Renal cortex interstitium (tissue), 11 donors: ENCODE results near the gene RAB19. TPM values are rescaled to one million over a fixed set of nuclear protein-coding genes. Genes with fewer than 3 reads are reported as not detected.
"Not testable (repeated sequence)": the region's sequence is repeated elsewhere in the genome, so short reads cannot be mapped to it uniquely, and the experiment has no call there.

ENCODE experiments used
- DNase-seq, 11 donors: peaks; one replicate each; pipeline ENCODE4 v3.0.0-alpha.2; 2013; ENCODE audit warnings: low read depth in 9 of 11, low spot score in 4 of 11; ENCODE audit errors: extremely low read depth in 1 of 11
- polyA plus RNA-seq, 3 donors: library from polyadenylated mRNA; unstranded; fragments of 120-200 nt; gene quantifications; one replicate each; pipeline ENCODE4 v1.2.1, GENCODE V29; 2013; ENCODE audit not compliant: insufficient read length in 3 of 3

RAB19 gene
- polyA plus RNA-seq, 3 donors = 2.0 to 3.3 (median 2.2) TPM

DNA sequence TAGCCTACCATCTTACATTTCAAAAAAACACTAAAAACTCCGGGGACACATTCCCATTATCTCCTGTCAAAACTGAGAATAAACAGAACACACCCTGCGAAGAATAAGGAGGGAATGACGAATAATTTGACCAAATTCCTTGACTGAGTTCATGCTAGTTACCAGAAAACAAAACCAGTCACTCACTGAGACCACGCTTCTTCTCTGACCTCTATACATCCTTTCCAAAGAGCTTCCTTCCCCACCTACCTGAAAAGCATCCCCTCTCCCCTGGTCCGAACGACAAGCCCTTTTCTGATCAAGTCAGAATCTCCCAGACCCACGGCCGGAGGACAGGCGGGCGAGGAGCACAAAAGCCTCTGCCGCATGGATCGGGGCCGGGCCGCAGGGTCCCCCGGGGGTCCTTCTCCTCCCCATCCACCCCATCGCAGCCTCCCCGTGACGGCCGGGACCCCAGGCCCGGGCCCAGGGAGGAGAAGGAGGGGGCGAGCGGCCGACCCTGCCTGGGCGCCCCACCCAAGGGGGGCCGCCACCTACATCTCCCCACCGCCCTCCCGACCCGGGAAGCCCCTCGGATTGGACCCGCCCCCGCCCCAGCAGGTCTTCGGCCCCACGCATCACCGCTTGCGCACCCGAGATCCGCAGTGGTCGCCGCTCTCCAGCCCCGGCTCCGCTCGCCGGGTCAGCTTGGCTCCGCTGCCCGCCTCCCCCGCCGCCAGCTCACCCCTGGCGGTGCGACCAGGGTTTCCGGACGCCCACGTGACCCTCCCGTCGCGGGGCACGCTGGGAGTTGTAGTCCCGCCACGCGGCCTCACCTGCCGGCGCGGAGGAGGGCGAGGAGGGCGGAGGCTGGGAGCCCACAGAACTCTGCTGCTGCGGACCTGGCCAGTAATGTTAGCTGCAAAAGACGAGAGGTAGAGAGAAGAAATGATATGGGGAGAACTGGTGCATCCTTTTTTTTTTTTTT lies 5.8 kb upstream of the RAB19 start, which contains the start of gene SLC37A3:
Gene SLC37A3 (minus strand): TSS at position 747 of the 967 bp plus-strand sequence. CDS start 16,004 bp downstream, outside the sequence.
- peak in 9 of 11 donors; percentile 54 to 83 (median 80) for DNase-seq

DNA sequence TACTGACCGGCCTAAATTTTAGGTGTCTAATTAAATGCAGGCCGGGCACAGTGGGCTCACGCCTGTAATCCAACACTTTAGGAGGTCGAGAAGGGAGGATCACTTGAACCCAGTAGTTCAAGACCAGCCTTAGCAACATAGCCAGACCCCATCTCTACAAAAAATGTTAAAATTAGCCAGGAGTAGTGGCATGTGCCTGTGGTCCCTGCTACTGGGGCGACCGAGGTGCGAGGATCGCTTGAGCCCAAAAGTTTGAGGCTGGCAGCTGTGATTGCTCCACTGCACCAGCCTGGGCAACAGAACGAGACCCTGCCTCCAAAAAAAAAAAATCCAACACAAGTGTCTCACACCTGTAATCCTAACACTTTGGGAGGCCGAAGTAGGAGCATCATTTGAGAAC lies 5.0 kb upstream of the RAB19 start:
- DNase-seq = no peak

DNA sequence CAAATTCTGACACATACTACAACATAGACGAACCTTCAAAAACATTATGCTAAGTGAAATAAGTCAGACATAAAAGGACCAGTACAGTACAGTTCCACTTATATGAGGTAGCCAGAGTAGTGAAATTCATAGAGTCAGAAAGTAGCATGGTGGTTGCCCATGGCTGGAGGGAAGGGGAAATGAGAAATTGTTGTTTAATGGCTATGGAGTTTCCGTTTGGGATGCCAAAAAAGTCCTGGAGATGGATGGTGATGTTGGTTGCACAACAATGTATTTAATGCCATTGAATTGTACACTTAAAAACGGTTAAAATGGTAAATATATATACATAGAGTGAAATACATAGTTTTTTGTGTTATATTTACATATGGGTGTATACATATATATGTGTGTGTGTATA lies 3.5 kb upstream of the RAB19 start:
- no peak for DNase-seq

DNA sequence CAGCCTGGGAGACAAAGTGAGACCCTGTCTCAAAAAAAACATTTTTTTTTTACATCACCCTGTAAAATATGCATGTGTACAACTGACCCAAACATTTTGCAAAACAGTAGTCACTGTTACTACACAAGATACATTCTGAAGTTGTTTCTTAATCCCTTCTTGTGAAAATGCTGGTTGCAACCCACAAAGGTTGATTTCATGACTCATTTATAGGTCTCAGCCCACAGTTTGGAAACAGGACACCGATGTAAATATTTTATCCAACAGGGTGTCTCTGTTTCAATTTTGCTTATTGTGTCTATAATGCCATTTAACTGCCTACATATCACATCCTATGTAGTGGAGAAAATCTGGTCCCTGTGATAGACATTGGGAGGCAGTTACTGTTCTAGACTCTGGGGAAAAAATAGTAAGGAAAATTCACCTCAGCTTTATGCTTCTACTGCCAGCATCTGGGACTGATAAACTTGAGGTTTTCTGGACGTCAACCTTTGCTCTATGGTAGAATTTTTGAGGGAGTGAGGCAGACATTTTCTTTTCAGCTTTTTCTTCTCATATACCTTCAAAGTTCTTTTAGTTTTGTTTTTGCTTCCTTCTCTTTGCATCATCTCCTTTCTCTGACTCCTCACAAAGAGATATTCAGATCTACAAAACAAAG lies 1.6 kb upstream of the RAB19 start:
- DNase-seq = no peak

DNA sequence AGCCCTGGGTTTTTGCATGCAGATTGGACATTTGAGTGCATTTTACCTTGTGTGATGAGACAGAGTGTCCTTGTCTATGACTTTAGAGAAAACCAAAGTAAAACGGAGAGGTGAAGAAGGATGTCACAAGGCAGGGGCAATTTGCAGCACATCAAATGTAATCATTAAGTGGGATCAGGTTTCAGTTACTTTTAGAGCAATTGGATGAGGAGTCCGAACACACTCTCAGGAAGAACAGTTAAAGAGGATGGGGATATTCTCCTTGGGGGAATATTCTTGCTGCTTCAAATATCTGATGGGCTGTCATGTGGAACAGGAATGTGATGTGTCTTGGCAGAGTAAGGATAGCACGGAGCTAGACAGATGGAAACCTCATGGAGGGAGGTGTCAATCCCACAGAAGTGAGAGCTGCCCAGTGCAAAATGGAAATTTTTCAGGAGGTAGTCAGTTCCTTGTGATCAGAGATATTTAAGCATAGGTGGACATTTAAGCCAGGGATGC lies 757 bp downstream of the RAB19 start:
- peak in 1 of 11 donors; percentile 63 for DNase-seq

DNA sequence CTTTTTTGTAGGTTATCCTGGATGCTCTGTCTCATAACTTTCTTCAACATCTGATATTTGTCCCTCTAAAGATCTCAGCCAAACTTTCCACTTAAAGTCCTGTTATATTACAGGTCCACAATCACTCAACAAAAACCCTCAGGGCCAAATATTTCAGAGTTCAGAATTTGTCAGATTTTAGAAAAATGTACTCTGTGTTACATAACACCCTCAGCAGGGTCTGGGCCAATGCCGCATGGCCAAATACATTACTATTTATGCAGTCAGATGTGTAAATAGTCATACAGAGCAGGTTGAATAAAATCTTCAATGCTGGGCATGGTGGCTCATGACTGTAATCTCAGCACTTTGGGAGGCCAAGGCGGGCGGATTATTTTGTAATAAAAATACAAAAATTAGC lies 11.5 kb downstream of the RAB19 start:
- no peak for DNase-seq

DNA sequence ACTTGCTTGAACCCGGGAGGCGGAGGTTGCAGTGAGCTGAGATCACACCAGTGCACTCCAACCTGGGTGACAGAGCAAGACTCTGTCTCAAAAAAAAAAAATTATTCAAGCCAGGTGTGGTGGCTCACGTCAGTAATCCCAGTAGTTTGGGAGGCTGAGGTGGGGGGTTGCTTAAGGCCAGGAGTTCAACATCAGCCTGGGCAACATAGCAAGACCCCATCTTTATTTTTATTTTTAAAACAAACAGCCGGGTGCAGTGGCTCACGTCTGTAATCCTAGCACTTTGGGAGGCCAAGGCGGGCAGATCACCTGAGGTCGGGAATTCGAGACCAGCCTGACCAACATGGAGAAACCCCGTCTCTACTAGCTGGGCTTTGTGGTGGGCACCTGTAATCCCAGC lies 12.0 kb downstream of the RAB19 start:
- not testable (repeated sequence) for DNase-seq

DNA sequence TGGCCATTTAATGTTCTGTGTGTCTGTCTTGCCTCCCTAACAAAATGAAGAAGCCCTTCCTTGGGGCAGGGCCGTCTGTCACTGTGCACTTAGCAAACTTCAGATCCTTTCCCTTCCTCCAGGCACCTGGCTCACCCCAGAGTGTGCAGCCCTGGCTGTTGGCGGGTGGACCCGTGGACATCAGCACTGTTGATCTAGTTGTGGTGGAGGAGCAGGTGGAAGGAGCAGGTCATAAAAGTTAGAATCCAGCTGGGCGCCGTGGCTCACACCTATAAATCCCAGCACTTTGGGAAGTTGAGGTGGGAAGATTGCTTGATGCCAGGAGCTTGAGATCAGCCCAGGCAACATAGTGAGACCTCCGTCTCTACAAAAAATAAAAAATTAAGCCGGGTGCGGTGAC lies 12.7 kb downstream of the RAB19 start:
- DNase-seq = no peak

DNA sequence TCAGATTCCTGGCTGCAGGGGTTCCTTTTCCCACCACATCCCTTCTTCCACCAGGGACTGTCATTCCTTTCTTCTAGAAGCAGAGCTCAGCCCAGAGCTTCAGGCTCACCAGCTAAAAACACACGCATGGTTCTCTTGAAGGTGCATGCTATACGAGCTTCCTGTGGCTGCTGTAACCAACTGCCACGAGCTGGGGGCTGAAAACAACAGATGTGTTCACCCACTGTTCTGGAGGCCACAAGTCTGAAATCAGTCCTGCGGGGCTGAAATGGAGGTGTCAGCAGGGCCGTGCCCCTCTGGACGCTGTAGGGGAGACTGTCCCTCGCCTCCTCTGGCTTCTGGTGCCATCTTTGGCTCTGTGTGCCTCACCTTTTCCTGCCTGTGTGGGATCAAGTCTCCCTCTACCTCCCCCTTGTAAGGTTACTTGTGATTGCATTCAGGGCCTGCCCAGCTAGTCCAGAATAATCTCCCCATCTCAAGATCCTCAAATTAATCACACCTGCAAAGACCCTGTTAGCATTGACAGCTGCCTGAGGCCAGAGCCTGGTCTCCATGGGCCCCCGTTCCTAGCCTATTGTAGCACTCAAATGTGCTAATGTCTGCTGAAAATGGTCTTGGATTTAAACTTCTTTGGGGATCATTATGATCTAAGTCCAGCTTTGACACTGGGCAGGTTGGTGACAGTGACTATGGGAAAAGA lies 13.7 kb downstream of the RAB19 start:
- DNase-seq = no peak

DNA sequence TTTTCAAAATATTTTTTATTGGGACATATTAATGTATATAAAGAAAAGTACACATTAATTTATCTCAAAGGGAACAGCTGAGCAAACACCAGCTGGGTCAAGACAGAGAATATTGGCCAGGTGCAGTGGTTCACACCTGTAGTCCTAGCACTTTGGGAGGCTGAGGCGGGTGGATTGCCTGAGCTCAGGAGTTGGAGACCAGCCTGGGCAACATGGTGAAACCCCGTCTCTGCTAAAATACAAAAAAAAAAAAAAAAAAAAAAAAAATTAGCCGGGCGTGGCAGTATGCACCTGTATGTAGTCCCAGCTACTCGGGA lies 14.3 kb downstream of the RAB19 start:
- not testable (repeated sequence) for DNase-seq

DNA sequence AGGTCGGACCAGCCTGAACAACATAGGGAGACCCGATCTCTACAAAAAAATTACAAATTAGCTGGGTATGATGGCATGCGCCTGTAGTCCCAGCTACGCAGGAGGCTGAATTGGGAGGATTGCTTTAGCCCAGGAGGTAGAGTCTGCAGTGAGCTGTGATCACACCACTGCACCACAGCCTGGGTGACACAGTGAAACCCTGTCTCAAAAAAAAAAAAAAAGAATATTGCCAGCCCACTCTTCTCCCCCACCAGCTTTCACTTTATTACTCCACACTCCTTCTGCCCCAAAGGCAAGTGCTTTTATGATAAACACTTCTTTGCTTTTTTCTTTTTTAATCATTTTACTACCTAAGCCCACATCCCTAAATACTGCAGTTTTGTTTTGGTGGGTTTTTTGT lies 14.8 kb downstream of the RAB19 start:
- DNase-seq = no peak

DNA sequence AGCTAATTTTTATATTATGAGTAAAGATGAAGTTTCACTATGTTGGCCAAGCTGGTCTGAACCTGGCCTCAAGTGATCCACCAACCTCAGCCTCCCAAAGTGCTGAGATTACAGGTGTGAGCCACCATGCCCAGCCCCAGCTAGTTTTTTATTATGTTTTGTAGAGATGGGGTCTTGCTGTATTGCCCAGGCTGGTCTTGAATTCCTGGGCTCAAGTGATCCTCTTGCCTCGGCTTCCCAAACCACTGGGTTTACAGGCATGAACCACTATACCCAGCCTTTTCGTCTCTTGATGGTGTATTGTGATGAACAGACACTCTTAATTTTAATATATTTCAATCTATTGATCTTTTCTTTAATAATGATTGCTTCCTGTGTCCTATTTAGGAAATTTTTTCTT lies 17.7 kb downstream of the RAB19 start:
- no peak for DNase-seq

DNA sequence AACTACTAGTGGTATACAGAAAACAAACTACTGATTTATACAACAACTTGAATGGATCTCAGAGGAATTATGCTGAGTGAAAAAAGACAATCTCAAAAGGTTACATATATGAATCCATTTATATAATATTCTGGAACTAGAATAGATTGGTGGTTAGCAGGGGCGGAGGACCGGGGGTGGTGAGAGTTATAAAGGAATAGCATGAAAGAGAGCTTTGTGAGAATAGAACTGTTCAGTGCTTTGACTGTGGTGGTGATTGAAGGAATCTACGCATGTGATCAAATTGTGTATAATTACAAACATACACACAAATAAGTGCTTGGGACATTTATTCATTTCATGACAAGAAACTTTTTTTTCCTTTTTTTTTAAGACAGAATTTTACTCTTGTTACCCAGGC lies 19.6 kb downstream of the RAB19 start:
- DNase-seq = no peak

DNA sequence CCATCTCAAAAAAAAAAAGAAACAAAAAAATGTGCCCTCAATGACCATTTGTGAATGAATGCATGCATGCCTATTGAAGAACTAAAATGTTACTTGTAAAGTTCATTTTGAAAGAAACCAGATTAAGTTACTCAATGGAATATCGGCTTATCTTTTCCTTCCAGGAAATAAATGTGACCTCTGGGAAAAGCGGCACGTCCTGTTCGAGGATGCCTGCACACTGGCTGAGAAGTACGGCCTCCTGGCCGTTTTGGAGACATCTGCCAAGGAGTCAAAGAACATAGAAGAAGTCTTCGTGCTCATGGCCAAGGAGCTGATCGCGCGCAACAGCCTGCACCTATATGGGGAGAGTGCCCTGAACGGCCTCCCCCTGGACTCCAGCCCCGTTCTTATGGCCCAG lies 21.9 kb downstream of the RAB19 start:
- no peak for DNase-seq

DNA sequence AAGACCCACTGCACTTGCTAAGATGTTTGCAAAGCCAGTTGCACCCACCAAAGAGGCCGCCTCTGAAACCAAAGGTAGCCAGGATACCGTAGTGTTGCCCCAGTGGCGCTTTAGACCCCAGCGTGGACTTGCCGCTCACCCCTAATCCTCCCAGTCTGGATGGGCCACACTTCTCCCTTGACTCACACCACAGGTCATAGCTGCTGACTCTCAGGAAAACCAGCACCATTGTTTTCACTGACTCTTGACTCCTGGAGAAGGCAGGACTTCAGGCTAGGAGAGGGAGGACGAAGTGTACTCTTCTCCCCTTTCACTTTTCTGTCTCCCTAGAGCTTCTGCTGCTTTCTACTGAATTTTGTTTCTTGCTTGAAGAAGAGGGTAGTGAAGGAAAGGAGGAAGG lies 22.3 kb downstream of the RAB19 start:
- no peak for DNase-seq

DNA sequence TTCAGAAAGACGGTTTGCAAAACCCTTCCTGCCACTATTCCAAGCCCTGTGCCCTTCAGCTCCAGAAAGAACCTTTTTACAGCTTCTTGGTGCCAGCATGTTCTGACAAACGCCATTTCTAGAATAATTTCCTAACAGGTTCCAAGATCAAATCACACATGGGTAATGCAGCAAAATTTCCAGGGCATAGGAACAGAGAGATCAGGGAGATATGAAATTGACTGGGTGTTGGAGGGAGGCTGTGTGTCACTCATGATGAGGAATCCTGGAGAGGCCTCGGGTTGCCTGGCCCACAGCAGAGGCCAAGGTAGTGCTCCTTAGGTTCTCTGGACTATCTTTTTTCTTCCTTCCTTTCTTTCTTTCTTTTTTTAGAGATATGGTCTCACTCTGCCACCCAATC lies 29.5 kb downstream of the RAB19 start:
- no peak for DNase-seq

DNA sequence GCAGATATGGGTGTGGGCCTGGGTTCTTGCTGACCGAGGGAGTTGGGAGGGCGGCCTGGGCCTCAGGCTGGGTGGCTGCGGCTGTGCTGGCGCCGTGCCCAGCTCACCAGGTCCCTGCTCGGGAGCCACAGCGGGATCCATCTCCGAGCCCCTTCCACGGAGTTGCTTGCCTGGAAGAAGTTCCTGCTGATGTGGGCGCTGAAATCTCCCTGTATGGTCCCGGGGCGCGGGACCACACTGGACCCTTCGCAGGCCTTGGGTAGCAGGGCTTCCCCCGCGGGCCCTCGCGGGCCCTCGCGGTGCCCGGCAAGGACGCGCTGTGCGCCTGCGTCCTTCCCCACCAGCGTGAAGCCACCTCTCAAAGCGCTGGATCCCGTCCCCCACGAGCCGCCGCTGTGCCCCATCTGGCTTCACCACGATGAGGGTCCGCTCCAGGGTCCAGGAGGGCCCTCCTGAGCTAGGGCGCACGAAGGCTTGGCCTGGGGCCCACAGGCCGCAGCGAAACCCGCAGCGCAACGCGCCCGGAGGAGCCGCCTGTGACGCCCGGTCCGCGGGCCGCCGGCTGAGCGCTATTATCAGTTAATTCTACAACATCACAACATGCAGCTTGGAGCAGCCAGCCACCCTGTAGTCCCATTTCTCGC lies 31.5 kb downstream of the RAB19 start:
- no peak for DNase-seq

DNA sequence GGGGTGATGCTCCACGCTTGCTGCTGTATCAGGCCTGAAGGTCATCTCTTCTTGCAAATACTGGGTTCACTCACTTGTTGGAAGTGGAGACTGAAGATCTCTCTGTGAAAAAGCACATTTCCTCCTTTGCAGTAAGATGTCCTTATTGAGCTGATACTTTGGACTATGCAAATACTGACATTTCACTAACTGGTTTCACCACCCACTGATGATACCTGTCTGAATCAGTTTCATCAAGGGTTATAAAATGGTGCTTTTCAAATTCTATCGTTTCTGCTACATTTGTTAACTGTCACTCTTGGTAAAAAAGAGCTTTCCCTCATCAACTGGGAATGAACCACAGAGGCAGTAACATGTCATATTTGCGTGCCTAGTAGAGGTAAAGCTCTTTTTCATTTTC lies 35.5 kb downstream of the RAB19 start:
- no peak for DNase-seq

DNA sequence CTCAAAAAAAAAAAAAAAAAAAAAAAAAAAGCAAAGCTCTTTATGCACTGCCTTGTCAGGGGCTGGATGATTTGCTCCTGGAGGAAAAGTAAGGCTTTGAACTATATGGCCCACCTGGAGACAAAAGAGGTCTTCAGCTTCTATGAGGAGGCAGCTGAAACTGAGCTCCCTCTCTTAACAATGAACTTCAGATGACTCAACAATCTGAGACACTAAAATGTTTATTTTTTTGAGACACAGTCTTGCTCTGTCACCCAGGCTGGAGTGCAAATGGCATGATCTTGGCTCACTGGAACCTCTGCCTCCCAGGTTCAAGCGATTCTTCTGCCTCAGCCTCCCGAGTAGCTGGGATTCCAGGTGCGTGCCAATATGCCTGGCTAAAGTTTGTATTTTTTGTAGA lies 36.7 kb downstream of the RAB19 start:
- no peak for DNase-seq
